Lower leg skin (tissue), 4 donors: ENCODE measurements around the gene KMT5B. TPM values are rescaled to one million over a fixed set of nuclear protein-coding genes. Genes with fewer than 3 reads are reported as not detected.

Experiments used
- DNase-seq, 2 donors: peaks; one replicate each; pipeline ENCODE4 v3.0.0-alpha.2; 2019; ENCODE audit warnings: low spot score in 2 of 2
- H3K4me3 ChIP-seq: fragments of 200-600 bp; sonication (generic); 2 replicates; pipeline ENCODE4 v1.5.1; 2017; ENCODE audit warnings: mild to moderate bottlenecking, low read depth; ENCODE audit not compliant: poor library complexity, severe bottlenecking
- CTCF ChIP-seq, 3 donors: fragments of 450-650 bp; IDR thresholded peaks; one replicate each; pipeline ENCODE4 v1.5.1; 2016; ENCODE audit warnings: antibody characterized with exemption in 3 of 3, mild to moderate bottlenecking in 3 of 3, moderate library complexity in 2 of 3
- POLR2A ChIP-seq, 2 donors: fragments of 450-650 bp; IDR thresholded peaks; one replicate each; pipeline ENCODE4 v1.6.1; 2016 to 2017; ENCODE audit warnings: antibody characterized with exemption in 2 of 2, mild to moderate bottlenecking in 1 of 2, moderate library complexity in 1 of 2
- WGBS, 2 donors: methylation state at CpG; one replicate each; pipeline ENCODE4 v1.1.5; 2018; 5-methylcytosine and 5-hydroxymethylcytosine counted together
- intact Hi-C: fragments of 100-400 bp; cut with DNase I; formaldehyde crosslinking; loops from one replicate; pipeline ENCODE4 v1.15.0; 2023; ENCODE audit warnings: low total_unique reads
- total RNA-seq, 4 donors: library from RNA; depleted of rRNA; stranded (reverse); fragments of >200 nt; gene quantifications; one replicate each; pipeline ENCODE4 v1.1.0, GENCODE V29; 2016

KMT5B gene
- total RNA-seq, 4 donors from 2014 or later: 26.3 to 34.9 (median 34.0) TPM

- DNase-seq: no peak
- H3K4me3 ChIP-seq: no peak overlapping the region
- no peak for TF ChIP-seq CTCF (IDR thresholded peaks at IDR 0.05)
- intact Hi-C loops: no loop called here
- WGBS, 2 donors: 82 to 89% methylated on average over 8 of the region's 8 CpGs
Measured at GRCh38 chr11:68199295-68199987, 13.7 kb downstream of the KMT5B start.

GRCh38 chr11:68196219-68196618 lies 16.9 kb downstream of the KMT5B start:
- TF ChIP-seq CTCF (IDR thresholded peaks at IDR 0.05) (no peak), POLR2A (IDR thresholded peaks at IDR 0.05) (no peak)
- intact Hi-C loops: no loop called here
- no peak for DNase-seq
- H3K4me3 ChIP-seq: no peak overlapping the region

DNA sequence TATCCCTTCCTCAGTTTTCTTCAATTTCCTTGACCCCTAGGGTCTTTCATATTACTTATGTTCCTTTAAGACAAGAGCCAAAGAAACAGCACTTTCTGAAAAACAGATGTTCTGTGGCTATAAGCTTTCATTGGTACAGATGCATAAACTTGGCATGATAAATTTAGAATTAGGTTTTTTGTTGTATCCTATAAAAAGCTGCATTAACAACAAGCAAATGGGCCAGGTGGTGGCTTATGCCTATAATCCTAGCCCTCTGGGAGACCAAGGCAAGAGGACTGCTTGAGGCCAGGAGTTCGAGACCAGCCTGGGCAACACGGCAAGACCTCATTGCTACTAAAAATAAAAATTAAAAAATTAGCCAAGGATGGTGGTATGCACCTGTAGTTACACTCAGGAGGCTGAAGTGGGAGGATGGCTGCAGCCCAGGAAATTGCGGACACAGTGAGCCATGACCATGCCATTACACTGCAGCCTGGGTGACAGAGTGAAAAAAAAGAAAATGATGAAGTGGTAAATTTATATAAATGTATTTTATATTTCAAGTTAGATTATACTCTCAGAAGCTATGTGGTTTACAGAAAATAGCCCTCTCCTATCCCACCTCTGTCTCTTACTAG lies 18.3 kb downstream of the KMT5B start:
- DNase-seq: no peak
- intact Hi-C loops: no loop called here
- H3K4me3 ChIP-seq: no peak overlapping the region
- WGBS, 2 donors: 92 to 95% methylated on average over 3 of the region's 3 CpGs
- TF ChIP-seq CTCF (IDR thresholded peaks at IDR 0.05): no peak
- no peak for TF ChIP-seq POLR2A (IDR thresholded peaks at IDR 0.05)

- no peak overlapping the region for H3K4me3 ChIP-seq
- no peak for DNase-seq
- no peak for TF ChIP-seq CTCF (IDR thresholded peaks at IDR 0.05)
- no peak for TF ChIP-seq POLR2A (IDR thresholded peaks at IDR 0.05)
- intact Hi-C loops: no loop called here
- 77 to 79% methylated on average over 5 of the region's 5 CpGs for WGBS, 2 donors
Measured at GRCh38 chr11:68193018-68193417, 20.1 kb downstream of the KMT5B start.

DNA sequence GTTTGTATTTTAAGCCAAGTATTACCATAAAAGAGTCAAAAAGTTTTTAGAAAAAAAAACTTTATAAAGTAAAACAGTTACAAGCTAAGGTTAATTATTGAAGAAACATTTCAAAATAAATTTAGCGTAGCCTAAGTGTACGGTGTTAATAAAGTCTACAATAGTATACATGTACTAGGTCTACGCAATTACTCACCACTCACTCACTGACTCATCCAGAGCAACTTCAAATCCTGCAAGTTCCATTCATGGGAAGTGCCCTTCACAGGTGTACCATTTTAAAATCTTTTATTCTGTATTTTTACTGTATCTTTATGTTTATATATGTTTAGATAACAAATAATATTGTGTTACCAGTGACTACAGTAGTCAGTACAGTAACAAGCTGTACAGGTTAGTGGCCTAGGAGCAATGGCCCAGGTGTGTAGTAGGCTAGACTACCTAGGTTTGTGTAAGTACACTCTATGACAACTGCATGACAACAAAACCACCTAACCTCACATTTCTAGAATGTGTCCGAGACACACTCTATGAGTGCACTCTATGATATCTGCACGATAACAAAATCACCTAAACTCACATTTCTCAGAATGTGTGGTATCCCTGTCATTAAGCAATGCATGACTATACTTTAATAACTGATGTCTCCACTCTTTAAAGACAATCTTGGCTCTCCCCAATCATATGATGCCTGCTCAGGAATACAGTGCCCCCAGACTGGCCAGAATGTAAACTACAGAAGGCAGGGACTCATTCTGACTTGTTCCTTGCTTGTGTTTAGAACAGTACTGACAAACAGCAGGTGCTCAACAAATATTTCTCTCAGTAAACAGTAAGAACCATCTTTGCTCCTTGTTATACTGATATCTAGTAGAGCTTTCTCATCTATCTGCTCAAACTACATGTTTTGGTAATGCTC lies 21.2 kb downstream of the KMT5B start:
- intact Hi-C loops: no loop called here
- H3K4me3 ChIP-seq: no peak overlapping the region
- 72 to 85% methylated on average over 5 of the region's 5 CpGs for WGBS, 2 donors
- no peak for DNase-seq
- TF ChIP-seq POLR2A (IDR thresholded peaks at IDR 0.05): no peak
- TF ChIP-seq CTCF (IDR thresholded peaks at IDR 0.05): no peak
